ENCODE measurements around the gene EVC. TPM values are rescaled to one million over a fixed set of nuclear protein-coding genes. Genes with fewer than 3 reads are reported as not detected.

Gene EVC
- total and polyA plus RNA-seq, 2 of the 8 experiments (the other 6 are each of a cell fraction or from before 2014, with no cell fraction given) = 2.6 to 9.8 TPM

- Histone ChIP-seq H3K4me1 (replicated peaks in 1 of 4; ENCODE audit: control insufficient read depth in 3 of 4, insufficient read depth in 4 of 4, low read length in 3 of 4) (no peaks in the 10 kb centered on the region), H3K27ac (ENCODE audit: low read depth, low read length) (no peak overlapping the region), H3K23me2 (ENCODE audit: low read depth, low read length) (no peaks in the 10 kb centered on the region), H3K36me3 (ENCODE audit: control insufficient read depth in 2 of 4, insufficient read depth in 4 of 4, low read length in 3 of 4) (peaks cover 0 to 3% (median 2%) of the 10 kb centered on the region in 4 experiments; a peak in 3 of 8 replicates), H2AFZ (ENCODE audit: low read length) (no peak overlapping the region), H3K27me3 (replicated peaks in 1 of 4; ENCODE audit: control insufficient read depth in 3 of 4, extremely low read depth in 1 of 4, insufficient read depth in 3 of 4, low read length in 3 of 4) (no peaks in the 10 kb centered on the region), H4K8ac (ENCODE audit: extremely low read depth, insufficient read depth, low read length) (no peak overlapping the region), H2BK20ac (ENCODE audit: low read length) (no peak overlapping the region), H3K4me3 (ENCODE audit: extremely low read depth in 1 of 4, insufficient read depth in 2 of 4, low read depth in 3 of 4, low read length in 4 of 4) (no peak overlapping the region), H3K79me1 (ENCODE audit: low read depth, low read length) (no peaks in the 10 kb centered on the region), H3K79me2 (ENCODE audit: control insufficient read depth in 1 of 2, insufficient read depth in 2 of 2, low read length in 2 of 2) (no peaks in the 10 kb centered on the region), H3K18ac (ENCODE audit: extremely low read depth, low read length) (no peak overlapping the region), H2BK15ac (ENCODE audit: low read length) (no peak overlapping the region), H3K56ac (replicated peaks; ENCODE audit: insufficient read length, low read depth, low read length) (no peak overlapping the region), H2BK5ac (ENCODE audit: low read depth, low read length) (no peak overlapping the region), H4K91ac (replicated peaks; ENCODE audit: insufficient read length, low read length) (no peak overlapping the region), H3K9me3 (ENCODE audit: insufficient read depth in 2 of 2, low read depth in 1 of 2, low read length in 1 of 2) (no peaks in the 10 kb centered on the region; a peak in 1 of 4 replicates), H4K5ac (ENCODE audit: insufficient read length, low read depth, low read length) (no peak overlapping the region), H3K9ac (replicated peaks in 1 of 4; ENCODE audit: extremely low read depth in 1 of 4, low read depth in 3 of 4, low read length in 3 of 4) (no peak overlapping the region), H4K20me1 (replicated peaks in 1 of 2; ENCODE audit: control insufficient read depth in 1 of 2, insufficient read depth in 2 of 2, low read length in 2 of 2) (peaks cover 0 to 4% of the 10 kb centered on the region in 2 experiments), H3K23ac (ENCODE audit: insufficient read length) (no peak overlapping the region), H3K14ac (ENCODE audit: insufficient read length) (no peak overlapping the region), H2AK5ac (ENCODE audit: low read depth, low read length) (no peak overlapping the region), H2BK12ac (ENCODE audit: low read depth, low read length) (no peak overlapping the region), H2BK120ac (replicated peaks; ENCODE audit: low read depth, low read length) (no peak overlapping the region), H3K4ac (replicated peaks; ENCODE audit: insufficient read length, low read depth, low read length) (no peak overlapping the region), H3K4me2 (ENCODE audit: insufficient read depth in 1 of 2, low read depth in 2 of 2, low read length in 2 of 2) (no peak overlapping the region)
- FAIRE-seq (no peak), DNase-seq (ENCODE audit: low read depth in 1 of 2, low spot score in 2 of 2) (no peak)
- CTCF ChIA-PET (ENCODE audit: partially characterized antibody) = interaction anchor here (0.6 to 1.2 kb wide), 6 partner anchors 14 to 1390 kb away, joined by 3 to 4 read pairs (median 3); no protein-coding TSS in a partner anchor
- WGBS, 2 experiments (ENCODE audit: extremely low coverage in 1 of 2, insufficient coverage in 1 of 2, insufficient read length in 1 of 2, insufficient replicate concordance in 2 of 2, low coverage in 1 of 2, low lambda C conversion rate in 2 of 2, missing lambda C conversion rate in 1 of 2) = 97% methylated on average over 7 of the region's 11 CpGs; no CpG with 5 or more reads in 1 of the 2 experiments
- POLR2A ChIA-PET (ENCODE audit: partially characterized antibody) = no interaction called here
- TF ChIP-seq, protein P1, sequence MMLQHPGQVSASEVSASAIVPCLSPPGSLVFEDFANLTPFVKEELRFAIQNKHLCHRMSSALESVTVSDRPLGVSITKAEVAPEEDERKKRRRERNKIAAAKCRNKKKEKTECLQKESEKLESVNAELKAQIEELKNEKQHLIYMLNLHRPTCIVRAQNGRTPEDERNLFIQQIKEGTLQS (IDR thresholded peaks at IDR 0.05; ENCODE audit: insufficient read depth, low read depth, low read length) = no peak
- TF ChIP-seq JUN (IDR thresholded peaks at IDR 0.05; ENCODE audit: low read depth, low read length) (no peak), HDAC2 (IDR thresholded peaks at IDR 0.05; ENCODE audit: borderline replicate concordance in 1 of 2, low read depth in 2 of 2, low read length in 2 of 2) (no peak), POU5F1 (IDR thresholded peaks at IDR 0.05; ENCODE audit: low read depth, low read length) (no peak), ASH2L (IDR thresholded peaks at IDR 0.05; ENCODE audit: low read length) (no peak), TAF7 (optimal IDR thresholded peaks at IDR 0.05; ENCODE audit: borderline replicate concordance, low read depth, low read length) (no peak)
- TF ChIP-seq, protein P2, sequence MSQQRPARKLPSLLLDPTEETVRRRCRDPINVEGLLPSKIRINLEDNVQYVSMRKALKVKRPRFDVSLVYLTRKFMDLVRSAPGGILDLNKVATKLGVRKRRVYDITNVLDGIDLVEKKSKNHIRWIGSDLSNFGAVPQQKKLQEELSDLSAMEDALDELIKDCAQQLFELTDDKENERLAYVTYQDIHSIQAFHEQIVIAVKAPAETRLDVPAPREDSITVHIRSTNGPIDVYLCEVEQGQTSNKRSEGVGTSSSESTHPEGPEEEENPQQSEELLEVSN (IDR thresholded peaks at IDR 0.05) = no peak
These were observed 87.5 kb downstream of the EVC start for GRCh38 chr4:5798462-5798861.

Data from H1 (cell line).